Keratinocyte (primary cell): ENCODE measurements around the gene LAD1.

Experiments
- CTCF ChIP-seq, 3 experiments: IDR thresholded peaks in 1 of 3; conservative IDR thresholded peaks in 1 of 3; optimal IDR thresholded peaks in 1 of 3; 2 replicates in 2 of 3; 3 replicates in 1 of 3; pipeline versions ENCODE3 to v1.5.1; 2011; ENCODE audit warnings: low read length in 3 of 3, mild to moderate bottlenecking in 3 of 3, moderate library complexity in 2 of 3, control low read depth in 1 of 3, inconsistent platforms in 1 of 3; ENCODE audit not compliant: insufficient read depth in 2 of 3; ENCODE audit errors: extremely low read depth in 1 of 3
- EZH2 ChIP-seq: IDR thresholded peaks from one replicate; pipeline ENCODE4 v1.6.1; 2012; ENCODE audit warnings: inconsistent platforms, mild to moderate bottlenecking, low read length, moderate library complexity

GRCh38 chr1:201357636-201358348, 41.3 kb downstream of the LAD1 start:
- no peak for TF ChIP-seq CTCF (optimal IDR thresholded peaks at IDR 0.05 in 1 of 3, IDR thresholded peaks at IDR 0.05 in 1 of 3, conservative IDR thresholded peaks at IDR 0.05 in 1 of 3; ENCODE audit: extremely low read depth in 1 of 3, insufficient read depth in 2 of 3, low read length in 3 of 3)
- TF ChIP-seq EZH2: no peak
